D341Med (cell line): Measurements from ENCODE around the gene TPPP2.

ENCODE experiments used
- DNase-seq: peaks from one replicate; pipeline ENCODE4 v3.0.0; 2012; ENCODE audit warnings: low spot score

The TPPP2 gene

DNA sequence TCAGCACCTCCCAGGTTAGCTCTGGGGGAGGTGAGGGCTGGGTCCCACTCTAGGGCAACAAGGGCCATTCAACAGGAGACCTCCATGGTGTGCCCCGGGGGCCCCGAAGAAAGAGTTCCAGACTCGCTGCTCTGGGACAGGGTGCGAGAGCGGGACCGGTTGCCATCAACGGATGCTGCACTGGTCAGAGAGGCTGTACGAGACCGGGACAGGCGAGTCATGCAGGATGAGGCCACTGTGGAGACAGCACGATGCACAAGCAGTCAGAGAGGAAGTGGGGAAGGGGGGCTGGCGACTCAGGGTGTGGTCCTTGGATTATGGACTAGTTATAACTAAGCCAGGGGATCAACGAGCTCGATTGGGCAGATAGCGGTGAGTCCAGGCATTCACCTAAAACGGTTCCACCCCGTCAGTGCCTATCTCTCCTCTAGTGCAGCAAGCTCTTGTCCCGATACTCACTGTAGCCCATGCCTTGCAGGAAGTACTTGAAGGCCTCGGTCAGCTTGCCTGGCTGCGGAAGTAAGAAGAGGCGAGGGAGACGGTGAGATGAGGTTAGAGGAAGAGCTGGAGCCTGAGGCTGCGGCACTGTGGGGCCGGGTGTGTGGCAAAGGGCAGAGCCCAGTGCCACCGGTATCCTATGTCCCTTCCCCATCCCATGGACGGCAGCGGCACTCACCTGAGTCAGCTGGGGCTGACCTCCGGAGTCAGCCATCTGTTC, 12.3 kb upstream of the TPPP2 start:
- no peak for DNase-seq

DNA sequence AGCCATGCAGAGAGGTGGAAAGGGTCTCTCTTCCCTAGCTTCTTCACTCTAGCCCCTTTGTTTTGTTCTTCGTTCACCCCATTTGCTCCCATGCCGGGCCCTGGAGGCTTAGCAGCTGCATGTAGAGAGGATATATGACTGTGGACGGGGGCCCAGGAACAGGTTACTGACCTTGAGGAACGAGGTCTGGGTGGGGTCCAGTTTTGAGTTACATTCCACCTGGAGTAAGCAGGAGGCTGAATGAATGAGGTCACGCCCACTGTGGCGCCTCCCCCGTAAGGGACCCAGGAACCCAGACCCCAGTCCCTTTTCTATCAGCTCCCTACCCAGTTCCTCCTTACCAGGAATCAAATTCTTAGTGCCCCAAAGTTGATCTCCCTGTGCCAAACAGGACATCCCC, 11.7 kb upstream of the TPPP2 start:
- DNase-seq: no peak

DNA sequence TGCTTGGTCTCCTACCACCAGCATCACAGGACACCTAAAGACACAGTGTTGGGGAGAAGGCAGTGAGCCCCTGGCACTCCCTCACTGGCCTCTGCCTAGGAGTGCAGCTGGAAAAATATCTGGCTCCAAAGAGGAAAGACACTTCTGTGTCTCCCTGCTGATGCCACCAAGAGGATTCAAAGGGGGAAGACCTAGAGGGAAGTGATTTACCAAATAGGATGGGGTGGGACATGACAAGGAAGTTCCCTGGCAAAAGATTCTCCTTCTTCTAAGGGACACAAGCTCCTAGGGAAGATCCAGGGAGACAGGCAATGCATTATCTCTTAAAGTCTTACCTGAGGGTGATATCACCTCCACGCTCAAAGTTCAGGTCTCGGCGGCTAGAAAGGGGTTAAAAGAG, 11.2 kb upstream of the TPPP2 start:
- no peak for DNase-seq

DNA sequence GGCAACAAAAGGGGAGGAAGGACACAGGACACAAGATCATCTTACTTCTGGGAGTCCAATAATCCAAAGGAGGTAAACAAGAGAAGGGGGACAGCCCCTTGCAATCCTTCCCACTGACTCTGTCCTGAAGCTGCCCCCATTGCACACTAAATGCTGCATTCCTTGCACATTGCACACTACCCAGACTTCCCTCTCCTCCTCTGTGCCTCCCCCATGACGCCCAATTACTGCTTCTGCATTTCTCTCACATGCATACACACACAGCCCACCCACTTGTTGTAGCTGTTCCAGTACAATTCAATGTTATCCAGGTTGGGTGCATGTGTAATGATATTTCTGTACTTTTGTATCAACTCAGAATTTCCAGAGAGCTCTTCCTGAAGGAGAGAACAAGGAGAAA, 10.7 kb upstream of the TPPP2 start:
- DNase-seq: no peak

DNA sequence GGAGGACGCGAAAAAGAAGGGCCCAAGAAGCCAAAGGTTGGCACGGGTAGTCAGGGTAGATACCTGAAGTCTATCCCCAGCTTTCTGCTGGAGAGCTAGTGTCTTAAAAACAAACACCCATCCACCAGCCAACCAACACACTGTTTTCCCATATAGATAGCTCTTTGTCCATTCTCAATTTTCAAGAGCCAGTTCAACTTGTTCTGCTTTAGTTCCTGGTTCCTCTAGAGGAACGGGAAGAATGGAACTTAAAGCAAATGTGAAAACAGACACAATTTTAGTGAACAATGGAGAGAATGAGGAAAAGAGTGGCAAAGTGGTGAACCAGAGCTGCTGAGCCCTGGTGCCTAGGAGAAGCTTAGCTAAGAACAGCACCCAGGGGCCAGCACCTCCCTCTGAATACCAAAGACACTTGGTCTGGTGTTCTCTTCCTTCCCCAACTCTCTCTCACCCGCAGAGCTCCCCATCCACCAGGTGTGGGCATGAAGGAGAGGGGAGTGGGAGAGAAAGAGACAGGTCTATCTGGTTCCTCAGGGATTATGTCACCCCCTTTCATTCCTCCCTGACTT, 9.0 kb upstream of the TPPP2 start:
- DNase-seq: no peak

DNA sequence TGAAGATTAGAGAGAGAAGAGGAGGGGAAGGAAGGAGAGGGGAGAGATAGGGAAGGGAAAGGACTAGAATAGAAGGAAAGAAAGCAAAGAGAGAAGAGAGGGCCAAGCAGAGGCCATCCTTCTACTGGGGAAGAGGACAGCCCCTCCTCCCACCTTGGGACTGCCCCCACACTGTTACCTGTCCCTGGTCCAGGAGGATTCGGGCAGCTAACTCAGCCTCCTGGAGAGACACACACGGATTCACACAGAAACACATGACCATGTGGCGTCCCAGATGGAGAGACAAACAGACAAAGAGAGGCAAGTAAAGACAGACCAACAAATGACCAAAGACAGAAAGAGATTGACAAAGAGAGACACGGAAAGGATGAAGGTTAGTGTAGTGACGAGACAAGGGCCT, 7.3 kb upstream of the TPPP2 start:
- DNase-seq: peak; percentile 6

DNA sequence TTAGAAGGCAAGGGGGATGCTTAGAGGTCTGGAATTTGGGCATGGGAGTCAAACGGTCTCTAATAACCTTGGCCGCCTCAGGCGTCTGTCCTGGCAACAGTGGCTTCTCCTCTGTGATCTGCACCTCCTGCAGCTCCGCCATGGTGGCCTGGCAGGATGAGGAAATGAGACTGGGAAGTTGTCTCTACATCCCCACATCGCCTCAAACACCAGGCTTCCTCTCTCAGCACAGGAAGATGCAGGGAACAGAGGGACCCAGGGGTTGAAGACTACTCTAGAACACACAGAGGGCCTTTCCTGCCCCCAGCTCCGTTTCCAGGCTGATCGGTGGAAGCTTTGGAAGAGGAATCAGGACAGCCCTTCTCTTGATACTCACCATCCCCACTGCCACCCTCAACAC, 6.8 kb upstream of the TPPP2 start:
- peak; percentile 21 for DNase-seq

DNA sequence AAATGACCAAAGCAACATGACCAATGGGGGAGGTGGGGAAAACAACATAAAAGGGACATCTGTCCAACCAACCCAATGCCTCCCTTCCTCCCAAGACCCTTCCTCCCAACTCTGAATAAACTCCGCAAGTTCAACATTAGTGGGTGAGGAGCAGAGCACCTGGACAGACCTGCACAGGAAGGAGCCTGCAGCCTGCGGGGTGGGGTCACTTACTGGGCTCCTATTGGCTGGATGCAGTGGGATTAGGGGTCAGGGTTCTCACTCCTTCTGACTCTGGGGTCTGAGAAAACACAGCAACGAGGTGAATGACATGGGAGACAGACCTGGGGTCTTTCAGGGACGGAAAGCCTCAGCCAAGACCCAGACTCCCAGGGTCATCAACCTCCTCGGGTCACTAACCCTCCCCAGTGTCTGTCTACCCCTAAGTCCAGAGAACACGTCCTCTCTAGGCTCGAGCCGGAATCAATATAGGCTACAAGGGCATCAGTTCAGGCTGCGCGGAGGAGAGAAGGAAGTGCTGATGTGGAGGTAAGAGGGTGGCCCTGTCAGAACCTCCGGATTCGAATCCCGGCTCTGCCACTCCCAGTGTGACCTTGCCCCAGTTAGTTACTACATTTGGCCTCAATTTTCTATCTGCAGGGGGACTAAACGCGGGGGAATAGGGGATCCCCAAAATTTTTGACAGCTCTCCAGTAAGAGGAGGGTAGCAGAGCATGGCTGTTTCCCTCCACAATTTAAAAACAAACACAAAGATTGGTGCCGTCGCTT, 6.0 kb upstream of the TPPP2 start:
- DNase-seq: peak; percentile 18

DNA sequence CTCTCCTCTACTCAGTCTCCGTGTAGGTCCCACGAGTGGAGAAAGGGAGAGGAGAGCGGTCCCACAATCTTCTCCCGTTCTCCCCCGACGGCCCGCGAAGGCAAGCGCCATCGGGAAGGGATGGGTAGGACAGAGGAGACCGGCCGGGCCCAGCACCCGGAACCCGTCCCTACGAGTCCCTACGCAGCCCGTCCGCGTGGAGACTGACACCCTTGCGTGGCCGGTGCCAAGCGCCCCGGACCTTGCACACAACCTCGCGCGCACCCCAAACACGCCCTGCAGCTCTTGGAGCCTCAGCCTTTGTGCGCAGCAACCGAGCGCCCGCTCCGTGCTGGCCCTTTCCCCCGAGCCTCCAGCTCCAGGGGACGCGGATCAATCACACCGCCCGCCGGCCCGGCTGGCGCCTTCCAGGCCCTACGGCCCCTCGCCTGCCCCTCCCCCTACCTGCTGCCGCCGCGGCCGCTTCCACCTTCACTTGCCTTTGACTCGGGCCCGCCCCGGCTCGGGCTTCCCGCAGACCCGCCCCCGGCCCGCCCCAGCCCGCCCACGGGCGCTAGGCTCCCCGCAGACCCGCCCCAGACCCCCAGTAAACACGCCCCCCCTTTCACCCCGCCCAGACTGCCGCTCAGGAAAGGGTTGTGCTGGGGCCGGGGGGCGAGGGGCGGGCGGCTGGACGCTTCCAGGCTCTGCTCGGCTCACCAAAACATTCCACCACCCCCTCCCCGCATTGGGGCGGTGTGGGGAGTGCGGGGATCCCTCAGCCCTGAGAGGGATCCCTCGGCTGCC, 5.2 kb upstream of the TPPP2 start, which contains the start of gene NDRG2:
Gene NDRG2 (minus strand): TSS at position 477 of the 786 bp plus-strand sequence. CDS start 1,746 bp downstream, outside the sequence.
- DNase-seq: peak; percentile 82

DNA sequence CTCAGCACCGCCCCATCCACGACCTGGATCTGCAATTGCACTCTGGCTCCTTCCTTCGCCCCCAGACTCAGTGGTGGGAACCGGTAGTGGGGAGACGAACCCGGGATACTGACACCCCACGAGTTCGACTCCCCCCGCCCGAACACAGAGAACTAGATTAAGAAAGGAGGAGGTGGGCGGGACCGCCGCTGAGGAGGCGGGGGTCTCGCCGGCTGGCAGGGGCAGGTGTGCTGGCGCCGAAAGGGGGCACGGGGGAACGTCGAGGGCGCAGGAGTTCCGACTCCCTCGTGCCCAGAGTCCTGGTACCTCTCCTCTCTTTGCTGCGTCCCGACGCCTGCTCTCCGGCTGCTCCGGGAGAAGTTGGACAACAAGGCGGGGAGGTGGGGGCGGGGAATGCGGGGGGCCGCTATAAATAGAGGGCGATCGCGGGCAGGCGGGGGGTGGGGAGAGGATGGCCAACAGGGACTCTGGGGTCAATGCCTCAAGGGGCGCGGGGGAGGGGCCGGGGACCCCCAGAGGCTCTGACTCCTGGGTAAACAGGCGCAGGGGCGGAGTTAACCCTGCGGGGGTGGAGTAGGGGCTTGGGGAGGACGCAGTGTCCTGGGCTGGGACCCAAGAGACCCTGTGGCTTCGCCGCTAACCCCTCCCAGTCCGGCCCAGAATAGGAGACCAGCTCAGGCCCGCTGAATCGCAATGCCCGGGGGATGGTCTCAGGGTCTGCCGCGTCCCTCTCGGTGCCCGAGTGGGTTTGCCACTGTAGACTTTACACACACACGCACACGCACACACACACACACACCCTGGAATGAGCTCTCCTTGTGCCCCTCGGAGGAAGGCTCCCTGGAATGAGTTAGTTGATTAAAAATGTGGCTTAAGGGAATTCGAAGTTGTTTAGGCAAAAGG, 4.4 kb upstream of the TPPP2 start:
- DNase-seq: peak; percentile 51

DNA sequence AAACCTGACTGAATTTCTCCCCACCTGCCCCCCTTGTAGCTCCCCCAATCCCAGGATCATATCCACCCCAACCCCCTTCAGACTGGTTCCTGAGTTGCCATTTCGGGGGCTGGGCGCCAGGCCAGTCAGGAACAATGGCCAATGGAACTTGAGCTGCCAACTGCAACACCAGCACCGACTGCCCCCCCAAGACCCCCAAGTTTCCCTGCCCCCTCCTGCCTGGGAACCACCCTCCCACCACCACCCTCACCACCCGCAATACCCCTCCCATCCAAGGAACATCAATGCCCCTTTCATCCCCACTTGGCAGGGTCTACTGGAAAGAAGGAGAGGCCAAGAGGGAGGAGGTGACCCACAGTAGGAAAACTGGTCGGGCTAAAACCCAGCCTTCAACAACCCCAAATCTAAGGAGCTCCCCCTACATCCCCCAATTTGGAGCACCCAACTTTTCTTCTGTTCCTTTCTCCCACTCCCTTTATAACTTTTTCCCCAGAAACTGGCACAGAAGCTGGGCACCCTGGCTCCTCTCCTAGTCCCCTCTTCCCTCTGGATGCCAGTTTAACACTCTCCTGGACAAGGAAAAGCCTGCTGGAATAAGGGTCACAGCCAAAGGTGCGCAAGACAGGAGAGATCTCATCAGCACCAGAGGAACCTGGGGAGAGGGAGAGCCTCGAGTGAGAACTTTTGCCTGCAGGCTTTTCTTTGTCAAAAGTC, 3.6 kb upstream of the TPPP2 start:
- DNase-seq: peak; percentile 27

DNA sequence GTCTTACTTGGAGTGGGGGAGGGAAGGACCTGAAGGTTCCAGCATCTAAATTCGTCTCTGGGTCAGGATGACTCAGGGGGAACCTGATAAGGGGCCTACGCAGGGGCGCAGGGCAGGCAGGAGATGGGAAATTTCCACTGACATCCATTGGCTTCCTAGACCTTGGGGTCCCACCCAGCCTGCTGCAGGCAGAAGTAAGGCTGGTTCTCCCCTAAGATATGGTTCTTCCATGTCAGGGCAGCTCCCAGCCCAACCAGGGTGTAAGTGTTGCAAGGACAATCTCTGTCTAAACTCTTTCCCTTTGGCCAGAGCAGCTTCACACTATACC, 3.1 kb upstream of the TPPP2 start:
- peak; percentile 24 for DNase-seq

DNA sequence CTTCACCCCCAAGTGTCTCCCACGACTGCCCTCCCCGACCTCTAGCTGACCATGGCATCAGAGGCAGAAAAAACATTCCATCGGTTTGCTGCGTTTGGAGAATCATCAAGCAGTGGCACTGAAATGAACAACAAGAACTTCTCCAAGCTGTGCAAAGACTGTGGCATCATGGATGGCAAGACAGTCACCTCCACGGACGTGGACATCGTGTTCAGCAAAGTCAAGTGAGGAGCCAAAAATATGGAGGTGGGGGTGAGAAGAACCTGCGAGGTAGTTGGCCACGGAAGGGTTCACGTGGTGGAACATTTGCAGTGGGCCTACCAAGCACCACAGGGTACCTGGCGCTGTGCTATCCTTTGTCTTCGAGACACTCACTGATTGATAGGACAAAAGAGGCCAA, 514 bp downstream of the TPPP2 start:
- no peak for DNase-seq

DNA sequence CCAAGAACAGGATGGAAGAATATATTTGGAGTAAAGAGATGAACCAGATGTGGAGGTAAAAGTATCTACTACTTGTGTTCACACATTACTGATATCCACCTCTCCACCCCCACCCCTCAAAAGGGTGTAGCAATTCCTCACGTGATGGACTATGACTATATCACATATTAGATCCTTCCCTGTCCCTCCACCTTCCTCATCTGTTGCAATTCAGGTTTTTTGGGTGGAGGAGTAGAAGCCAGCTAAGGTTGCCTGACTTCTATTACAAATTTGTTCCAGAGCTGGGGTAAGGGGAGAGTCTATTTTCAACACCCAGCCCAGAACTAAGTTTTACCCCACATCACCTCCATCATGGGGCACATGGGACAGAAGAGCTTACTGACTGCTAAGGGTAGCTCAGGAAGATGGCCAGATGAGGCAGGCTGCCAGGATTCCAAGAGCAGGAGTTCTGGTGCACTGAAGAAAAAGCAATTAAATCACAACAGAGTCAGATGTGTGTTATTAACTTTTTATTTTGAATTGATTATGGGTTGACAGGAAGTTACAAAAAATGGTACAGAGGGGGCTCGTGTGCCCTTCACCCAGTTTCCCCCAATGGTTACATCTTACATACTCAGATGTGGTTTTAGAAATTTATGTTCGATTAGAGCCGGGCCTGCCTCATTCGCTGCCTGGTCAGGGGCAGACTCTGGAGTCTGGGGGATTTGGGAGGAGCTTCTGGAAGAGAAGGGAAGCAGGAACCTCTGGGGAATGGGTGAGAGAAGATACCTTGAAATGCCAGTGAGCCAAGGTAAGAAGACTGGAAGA, 2.5 kb downstream of the TPPP2 start:
- DNase-seq: no peak

DNA sequence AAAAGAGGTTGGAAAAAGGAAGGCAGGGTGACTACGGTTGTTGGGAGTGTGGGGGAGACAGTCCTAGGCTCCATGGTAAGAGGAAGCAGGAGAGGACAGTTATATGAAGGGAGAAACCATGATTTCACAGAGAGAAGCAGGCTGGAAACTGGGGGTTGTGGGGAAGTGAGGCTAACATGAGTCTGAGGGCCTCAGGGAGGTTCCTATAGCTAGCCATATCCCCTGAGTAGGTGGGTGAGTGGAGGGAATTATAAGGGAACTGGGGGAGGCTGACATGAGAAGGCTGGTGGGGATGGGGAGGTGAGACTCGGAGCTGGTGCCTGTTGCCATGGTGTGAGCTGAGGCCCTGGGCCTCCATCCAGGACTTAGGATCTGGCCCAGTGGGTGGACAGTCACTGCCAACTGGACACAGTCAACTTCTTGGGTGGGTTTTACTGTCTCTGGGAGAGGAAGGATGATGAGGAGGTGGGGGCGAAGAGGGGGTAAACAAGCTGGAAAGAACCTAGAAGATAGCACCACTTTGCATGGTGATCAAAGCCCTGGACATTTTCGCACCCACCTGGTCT, 3.2 kb downstream of the TPPP2 start:
- DNase-seq: no peak

DNA sequence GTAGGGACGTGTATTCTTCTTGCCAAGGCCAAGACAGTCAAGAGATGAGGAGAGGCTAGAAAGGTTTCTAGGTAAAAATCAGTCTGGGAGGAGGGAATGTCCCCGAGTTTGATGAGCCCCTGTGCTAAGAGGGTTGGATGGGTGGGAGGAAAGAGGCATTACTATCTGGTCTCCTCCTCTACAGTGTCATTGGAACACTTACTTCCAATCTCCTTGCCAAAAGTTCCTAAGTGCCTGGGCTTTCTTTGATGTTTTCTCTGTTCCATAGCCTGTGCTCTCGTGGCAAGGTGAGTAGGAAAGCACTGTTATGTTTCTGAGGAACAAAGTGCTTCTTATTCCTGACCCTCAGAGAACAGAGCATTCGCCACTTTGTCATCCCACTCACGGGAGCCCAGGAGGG, 4.7 kb downstream of the TPPP2 start, which contains the start of gene RNASE13:
Gene RNASE13 (minus strand): TSS at position 101 of the 400 bp plus-strand sequence. CDS start 519 bp downstream, outside the sequence.
- no peak for DNase-seq

DNA sequence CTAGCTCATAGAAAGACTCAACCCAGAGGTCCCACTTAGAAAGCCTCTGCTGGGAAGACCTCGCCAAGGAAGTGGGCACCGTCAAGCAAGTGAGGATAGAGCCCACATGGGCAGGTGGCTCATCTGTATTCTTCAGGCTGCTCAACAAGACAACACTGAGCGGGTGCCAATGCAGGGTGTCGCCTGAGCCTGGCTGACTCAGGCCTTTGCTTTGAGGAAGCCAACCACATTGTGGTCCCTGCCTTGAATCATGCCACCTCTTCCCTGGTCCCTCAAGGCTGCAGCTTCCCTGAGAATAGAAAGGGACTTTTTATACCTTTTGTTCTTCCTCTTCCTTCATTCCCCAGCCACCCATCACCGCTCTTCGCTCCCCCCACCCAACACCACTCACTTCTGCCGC, 6.7 kb downstream of the TPPP2 start:
- no peak for DNase-seq

DNA sequence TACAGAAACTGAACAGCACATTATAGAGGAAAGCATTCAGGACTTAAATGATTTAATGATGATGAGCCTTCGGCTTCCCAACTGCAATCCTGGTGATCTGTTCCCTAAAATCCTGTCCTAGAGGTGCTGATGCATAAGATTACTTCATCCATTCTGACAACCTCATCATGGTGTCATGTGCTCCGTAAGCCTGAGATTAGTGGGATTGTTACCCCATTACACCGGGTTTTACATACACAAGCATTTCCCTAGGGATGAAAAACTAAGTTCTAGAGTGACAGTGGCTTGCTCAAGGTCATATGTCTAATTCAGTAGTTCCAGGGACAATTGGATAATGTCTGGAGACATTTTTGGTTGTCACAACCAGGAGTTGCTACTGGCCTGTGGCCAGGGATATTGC, 7.1 kb downstream of the TPPP2 start:
- DNase-seq: no peak
